ENCODE results near the gene WDR13. TPM values are rescaled to one million over a fixed set of nuclear protein-coding genes. Genes with fewer than 3 reads are reported as not detected.
"Not testable (repeated sequence)": the region's sequence is repeated elsewhere in the genome, so short reads cannot be mapped to it uniquely, and the experiment has no call there.

WDR13 gene
- 89.9 and 97.8 TPM in 2 replicates for total RNA-seq
- long read RNA-seq, full-length matches to known transcripts: 71 of 91 reads
- long read RNA-seq, partial matches to known transcripts: 10 of 91 reads
- long read RNA-seq, other reads (novel, unspliced or antisense): 10 of 91 reads

- H3K27me3 Mint-ChIP-seq (ENCODE audit: unreplicated experiment): no peaks in the 10 kb centered on the region
- peaks cover 3% of the 10 kb centered on the region for H3K4me1 Mint-ChIP-seq (ENCODE audit: unreplicated experiment)
- no peak for TF ChIP-seq CTCF (IDR thresholded peaks at IDR 0.05)
- H3K4me3 Mint-ChIP-seq (ENCODE audit: unreplicated experiment): peak within 1 kb of the TSS; percentile 93
- peaks cover 4% of the 10 kb centered on the region for H3K36me3 Mint-ChIP-seq (ENCODE audit: unreplicated experiment)
- peak; percentile 98 for DNase-seq (ENCODE audit: extremely low spot score, unreplicated experiment)
- peak within 1 kb of the TSS; percentile 100 for H3K27ac Mint-ChIP-seq (ENCODE audit: unreplicated experiment)
- peaks cover 3% of the 10 kb centered on the region for H3K9me3 Mint-ChIP-seq (ENCODE audit: unreplicated experiment)
Measured at GRCh38 chrX:48597353-48598264, at the start of gene WDR13. WDR13 (plus strand) TSS chrX:48597492; CDS start chrX:48597997, 505 bp downstream.

- no peak for TF ChIP-seq CTCF (IDR thresholded peaks at IDR 0.05)
- Mint-ChIP-seq H3K4me3 (ENCODE audit: unreplicated experiment) (no peak overlapping the region), H3K4me1 (ENCODE audit: unreplicated experiment) (no peaks in the 10 kb centered on the region), H3K36me3 (ENCODE audit: unreplicated experiment) (peaks cover 16% of the 10 kb centered on the region), H3K27ac (ENCODE audit: unreplicated experiment) (no peak overlapping the region), H3K9me3 (ENCODE audit: unreplicated experiment) (no peaks in the 10 kb centered on the region), H3K27me3 (ENCODE audit: unreplicated experiment) (no peaks in the 10 kb centered on the region)
- no peak for DNase-seq (ENCODE audit: extremely low spot score, unreplicated experiment)
Measured at GRCh38 chrX:48548871-48549270, 48.4 kb upstream of the WDR13 start.

- not testable (repeated sequence) for H3K27me3 Mint-ChIP-seq (ENCODE audit: unreplicated experiment); H3K4me3 Mint-ChIP-seq (ENCODE audit: unreplicated experiment); H3K9me3 Mint-ChIP-seq (ENCODE audit: unreplicated experiment); DNase-seq (ENCODE audit: extremely low spot score, unreplicated experiment); H3K27ac Mint-ChIP-seq (ENCODE audit: unreplicated experiment); H3K4me1 Mint-ChIP-seq (ENCODE audit: unreplicated experiment)
- peaks cover 16% of the 10 kb centered on the region for H3K36me3 Mint-ChIP-seq (ENCODE audit: unreplicated experiment)
Measured at GRCh38 chrX:48555731-48556325, 41.5 kb upstream of the WDR13 start.

GRCh38 chrX:48558271-48558670 lies 39.0 kb upstream of the WDR13 start:
- Mint-ChIP-seq H3K36me3 (ENCODE audit: unreplicated experiment) (peaks cover 19% of the 10 kb centered on the region), H3K27ac (ENCODE audit: unreplicated experiment) (no peak overlapping the region), H3K9me3 (ENCODE audit: unreplicated experiment) (no peaks in the 10 kb centered on the region), H3K4me3 (ENCODE audit: unreplicated experiment) (no peak overlapping the region), H3K4me1 (ENCODE audit: unreplicated experiment) (no peaks in the 10 kb centered on the region), H3K27me3 (ENCODE audit: unreplicated experiment) (no peaks in the 10 kb centered on the region)
- DNase-seq (ENCODE audit: extremely low spot score, unreplicated experiment): no peak
- TF ChIP-seq CTCF (IDR thresholded peaks at IDR 0.05): no peak

- Mint-ChIP-seq H3K27me3 (ENCODE audit: unreplicated experiment) (no peaks in the 10 kb centered on the region), H3K27ac (ENCODE audit: unreplicated experiment) (no peak overlapping the region), H3K4me1 (ENCODE audit: unreplicated experiment) (no peaks in the 10 kb centered on the region), H3K36me3 (ENCODE audit: unreplicated experiment) (peaks cover 18% of the 10 kb centered on the region), H3K9me3 (ENCODE audit: unreplicated experiment) (no peaks in the 10 kb centered on the region), H3K4me3 (ENCODE audit: unreplicated experiment) (no peak overlapping the region)
- no peak for DNase-seq (ENCODE audit: extremely low spot score, unreplicated experiment)
- TF ChIP-seq CTCF (IDR thresholded peaks at IDR 0.05): no peak
Measured at GRCh38 chrX:48559636-48560035, 37.7 kb upstream of the WDR13 start.
